ENCODE measurements around the gene MEGF11. TPM values are rescaled to one million over a fixed set of nuclear protein-coding genes. Genes with fewer than 3 reads are reported as not detected.

Gene MEGF11
- total RNA-seq, 6 experiments from 2014 or later, result not detected

- 48% methylated on average over 4 of the region's 19 CpGs for WGBS (ENCODE audit: insufficient coverage, low coverage, low lambda C conversion rate, missing lambda C conversion rate)
These were observed 1.6 kb upstream of the MEGF11 start for GRCh38 chr15:66254951-66255676.

GRCh38 chr15:66254089-66254950 lies 770 bp upstream of the MEGF11 start:
- peak overlapping the region in 1 of 3 donors; percentile 56 for H3K4me3 ChIP-seq
- 4% methylated on average over 23 of the region's 36 CpGs for WGBS (ENCODE audit: insufficient coverage, low coverage, low lambda C conversion rate, missing lambda C conversion rate)
- no peak for ATAC-seq
- no peaks in the 10 kb centered on the region for H3K9me3 ChIP-seq
- H3K27ac ChIP-seq, result no peak overlapping the region
- DNase-seq, result no peak
- no peaks in the 10 kb centered on the region for H3K36me3 ChIP-seq
- peaks cover 0 to 22% (median 4%) of the 10 kb centered on the region in 4 donors for H3K4me1 ChIP-seq
- TF ChIP-seq CTCF (IDR thresholded peaks at IDR 0.05), result no peak
- TF ChIP-seq POLR2A (IDR thresholded peaks at IDR 0.05), result no peak
- intact Hi-C loops (cut with DNase I), result no loop called here
- peaks cover 12 to 37% of the 10 kb centered on the region in 2 donors for H3K27me3 ChIP-seq

More at GRCh38 chr15:66254951-66255676, 1.6 kb upstream of the MEGF11 start:
- H3K4me3 ChIP-seq, result no peak overlapping the region
- ATAC-seq (no peak), DNase-seq (no peak)
- TF ChIP-seq CTCF (IDR thresholded peaks at IDR 0.05), result no peak
- no peak for TF ChIP-seq POLR2A (IDR thresholded peaks at IDR 0.05)
- peaks cover 12 to 37% of the 10 kb centered on the region in 2 donors for H3K27me3 ChIP-seq
- no peaks in the 10 kb centered on the region for H3K36me3 ChIP-seq
- peaks cover 0 to 22% (median 4%) of the 10 kb centered on the region in 4 donors for H3K4me1 ChIP-seq
- intact Hi-C loops (cut with DNase I), result no loop called here
- H3K9me3 ChIP-seq, result no peaks in the 10 kb centered on the region
- no peak overlapping the region for H3K27ac ChIP-seq

GRCh38 chr15:66252685-66253417 lies 699 bp downstream of the MEGF11 start:
- peak in 1 of 3 donors; percentile 24 for DNase-seq
- Histone ChIP-seq H3K4me3 (peak overlapping the region; percentile 29 to 56 (median 39)), H3K27me3 (peaks cover 12 to 37% of the 10 kb centered on the region in 2 donors), H3K9me3 (no peaks in the 10 kb centered on the region), H3K36me3 (no peaks in the 10 kb centered on the region), H3K27ac (no peak overlapping the region), H3K4me1 (peaks cover 0 to 22% (median 4%) of the 10 kb centered on the region in 4 donors)
- intact Hi-C loops (cut with DNase I), result no loop called here
- ATAC-seq, result peak; percentile 32 to 48 (median 38)
- TF ChIP-seq CTCF (IDR thresholded peaks at IDR 0.05), result peak in 1 of 4 donors; percentile 4
- TF ChIP-seq POLR2A (IDR thresholded peaks at IDR 0.05), result no peak
- 0% methylated on average over 6 of the region's 64 CpGs for WGBS (ENCODE audit: insufficient coverage, low coverage, low lambda C conversion rate, missing lambda C conversion rate)

Data from right lobe of liver (tissue), 6 donors.